ENCODE data around the gene SEMA6B.

The SEMA6B gene

GRCh38 chr19:4496304-4496703 lies 63.2 kb downstream of the SEMA6B start:
- no peak overlapping the region for H3K27ac Mint-ChIP-seq

GRCh38 chr19:4495471-4495870 lies 64.0 kb downstream of the SEMA6B start:
- no peak overlapping the region for H3K4me3 Mint-ChIP-seq
- H3K27ac Mint-ChIP-seq = no peak overlapping the region
- ATAC-seq = no peak
- H3K4me1 Mint-ChIP-seq = no peaks in the 10 kb centered on the region
- no peaks in the 10 kb centered on the region for H3K9me3 Mint-ChIP-seq
- H3K27me3 Mint-ChIP-seq = no peaks in the 10 kb centered on the region
- peaks cover 40% of the 10 kb centered on the region for H3K36me3 Mint-ChIP-seq

More at GRCh38 chr19:4496304-4496703, 63.2 kb downstream of the SEMA6B start:
- no peak overlapping the region for H3K4me3 Mint-ChIP-seq
- H3K9me3 Mint-ChIP-seq = no peaks in the 10 kb centered on the region
- H3K27me3 Mint-ChIP-seq = no peaks in the 10 kb centered on the region
- no peak for ATAC-seq
- H3K36me3 Mint-ChIP-seq = peaks cover 43% of the 10 kb centered on the region
- no peaks in the 10 kb centered on the region for H3K4me1 Mint-ChIP-seq

GRCh38 chr19:4494691-4495064 lies 64.8 kb downstream of the SEMA6B start:
- H3K4me3 Mint-ChIP-seq = no peak overlapping the region
- H3K9me3 Mint-ChIP-seq = no peaks in the 10 kb centered on the region
- H3K36me3 Mint-ChIP-seq = peaks cover 40% of the 10 kb centered on the region
- H3K27me3 Mint-ChIP-seq = no peaks in the 10 kb centered on the region
- no peak overlapping the region for H3K27ac Mint-ChIP-seq
- ATAC-seq = no peak
- H3K4me1 Mint-ChIP-seq = no peaks in the 10 kb centered on the region

- no peak for ATAC-seq
These were observed 65.4 kb downstream of the SEMA6B start for GRCh38 chr19:4493929-4494690.

GRCh38 chr19:4493104-4493928 lies 66.2 kb downstream of the SEMA6B start:
- ATAC-seq = no peak
- H3K9me3 Mint-ChIP-seq = no peaks in the 10 kb centered on the region
- H3K27ac Mint-ChIP-seq = no peak overlapping the region
- no peaks in the 10 kb centered on the region for H3K4me1 Mint-ChIP-seq
- no peak overlapping the region for H3K4me3 Mint-ChIP-seq
- peaks cover 38% of the 10 kb centered on the region for H3K36me3 Mint-ChIP-seq
- no peaks in the 10 kb centered on the region for H3K27me3 Mint-ChIP-seq

More at GRCh38 chr19:4493929-4494690, 65.4 kb downstream of the SEMA6B start:
- no peaks in the 10 kb centered on the region for H3K27me3 Mint-ChIP-seq
- no peaks in the 10 kb centered on the region for H3K4me1 Mint-ChIP-seq
- H3K36me3 Mint-ChIP-seq = peaks cover 40% of the 10 kb centered on the region
- H3K9me3 Mint-ChIP-seq = no peaks in the 10 kb centered on the region
- no peak overlapping the region for H3K4me3 Mint-ChIP-seq
- H3K27ac Mint-ChIP-seq = no peak overlapping the region
